ENCODE results near the gene PRRC2B. TPM values are rescaled to one million over a fixed set of nuclear protein-coding genes. Genes with fewer than 3 reads are reported as not detected.
A peak's percentile ranks its signal among the peaks of the same experiment; 100 is the strongest.

PRRC2B gene
- total and polyA plus RNA-seq, 2 experiments from 2014 or later: 48.2 to 118 TPM

GRCh38 chr9:131530920-131531832 lies 137.3 kb downstream of the PRRC2B start, which contains the start of gene UCK1:
Gene UCK1 (minus strand): TSS chr9:131531263. CDS start chr9:131531174, 89 bp downstream.
- peak; percentile 92 for DNase-seq (ENCODE audit: low spot score)
- H3K27ac ChIP-seq: peak within 1 kb of the TSS; percentile 68
- no peaks in the 10 kb centered on the region for H3K9me2 ChIP-seq (replicated peaks; ENCODE audit: insufficient read depth)
- H3K4me3 ChIP-seq: peak within 1 kb of the TSS; percentile 91
- H3K9me3 ChIP-seq (ENCODE audit: low read depth): no peaks in the 10 kb centered on the region
- H3K79me2 ChIP-seq: peaks cover 17% of the 10 kb centered on the region
- peaks cover 13% of the 10 kb centered on the region for H3K4me1 ChIP-seq (ENCODE audit: insufficient read depth)
- H4K20me1 ChIP-seq (ENCODE audit: insufficient read depth, poor library complexity, severe bottlenecking): no peaks in the 10 kb centered on the region
- no peaks in the 10 kb centered on the region for H3K36me3 ChIP-seq (replicated peaks; ENCODE audit: insufficient read depth, low read depth)
- H3K4me2 ChIP-seq: peak within 1 kb of the TSS; percentile 97
- H2AFZ ChIP-seq: peak within 1 kb of the TSS; percentile 99
- H3K27me3 ChIP-seq: no peaks in the 10 kb centered on the region
- TF ChIP-seq EZH2phosphoT487 (IDR thresholded peaks at IDR 0.05; ENCODE audit: low read depth, severe bottlenecking, unreplicated experiment) (no peak), EZH2 (IDR thresholded peaks at IDR 0.05; ENCODE audit: borderline replicate concordance) (no peak), CTCF (IDR thresholded peaks at IDR 0.05; ENCODE audit: poor library complexity) (no peak)
- WGBS (ENCODE audit: low lambda C conversion rate, missing lambda C conversion rate): 47% methylated on average over 23 of the region's 103 CpGs

GRCh38 chr9:131534721-131535237 lies 140.9 kb downstream of the PRRC2B start:
- 64% methylated on average over 8 of the region's 8 CpGs for WGBS (ENCODE audit: low lambda C conversion rate, missing lambda C conversion rate)
- Histone ChIP-seq H3K4me2 (no peak overlapping the region), H3K4me3 (no peak overlapping the region), H3K4me1 (ENCODE audit: insufficient read depth) (peaks cover 10% of the 10 kb centered on the region), H3K27ac (no peak overlapping the region), H3K9me2 (replicated peaks; ENCODE audit: insufficient read depth) (no peaks in the 10 kb centered on the region), H4K20me1 (ENCODE audit: insufficient read depth, poor library complexity, severe bottlenecking) (no peaks in the 10 kb centered on the region), H3K27me3 (no peaks in the 10 kb centered on the region), H3K36me3 (replicated peaks; ENCODE audit: insufficient read depth, low read depth) (no peaks in the 10 kb centered on the region), H2AFZ (no peak overlapping the region), H3K79me2 (peaks cover 12% of the 10 kb centered on the region), H3K9me3 (ENCODE audit: low read depth) (no peaks in the 10 kb centered on the region)
- no peak for TF ChIP-seq CTCF (IDR thresholded peaks at IDR 0.05; ENCODE audit: poor library complexity)
- no peak for TF ChIP-seq EZH2phosphoT487 (IDR thresholded peaks at IDR 0.05; ENCODE audit: low read depth, severe bottlenecking, unreplicated experiment)
- no peak for TF ChIP-seq EZH2 (IDR thresholded peaks at IDR 0.05; ENCODE audit: borderline replicate concordance)
- DNase-seq (ENCODE audit: low spot score): no peak

- DNase-seq (ENCODE audit: low spot score): no peak
- Histone ChIP-seq H3K27ac (no peak overlapping the region), H3K9me2 (replicated peaks; ENCODE audit: insufficient read depth) (no peaks in the 10 kb centered on the region), H3K27me3 (no peaks in the 10 kb centered on the region), H2AFZ (no peak overlapping the region), H3K4me1 (ENCODE audit: insufficient read depth) (no peaks in the 10 kb centered on the region), H3K4me3 (no peak overlapping the region), H4K20me1 (ENCODE audit: insufficient read depth, poor library complexity, severe bottlenecking) (no peaks in the 10 kb centered on the region), H3K36me3 (replicated peaks; ENCODE audit: insufficient read depth, low read depth) (no peaks in the 10 kb centered on the region), H3K79me2 (no peaks in the 10 kb centered on the region), H3K9me3 (ENCODE audit: low read depth) (peaks cover 5% of the 10 kb centered on the region), H3K4me2 (no peak overlapping the region)
- TF ChIP-seq CTCF (IDR thresholded peaks at IDR 0.05; ENCODE audit: poor library complexity) (no peak), EZH2phosphoT487 (IDR thresholded peaks at IDR 0.05; ENCODE audit: low read depth, severe bottlenecking, unreplicated experiment) (no peak), EZH2 (IDR thresholded peaks at IDR 0.05; ENCODE audit: borderline replicate concordance) (no peak)
- WGBS (ENCODE audit: low lambda C conversion rate, missing lambda C conversion rate): 97% methylated on average over 18 of the region's 19 CpGs
These were observed 144.1 kb downstream of the PRRC2B start for GRCh38 chr9:131537946-131538345.
